GM18499 (cell line): ENCODE data around the gene CFAP410.

Experiments
- ATAC-seq: cut with Tn5 transposase; IDR thresholded peaks from one replicate; pipeline ENCODE4 v1.9.1; 2021; ENCODE audit warnings: moderate number of reproducible peaks; ENCODE audit not compliant: insufficient read depth, unreplicated experiment

Gene CFAP410

GRCh38 chr21:44301961-44302406 is 37.2 kb downstream of the CFAP410 start:
- ATAC-seq: no peak

GRCh38 chr21:44301141-44301540 is 38.0 kb downstream of the CFAP410 start:
- ATAC-seq: no peak

GRCh38 chr21:44300262-44300959 is 38.8 kb downstream of the CFAP410 start:
- ATAC-seq: no peak

GRCh38 chr21:44299458-44300261 is 39.5 kb downstream of the CFAP410 start, which contains the start of gene PFKL:
PFKL (plus strand) TSS chr21:44300053; CDS start chr21:44300106, 53 bp downstream.
- no peak for ATAC-seq

- ATAC-seq: no peak
Observed at GRCh38 chr21:44299085-44299457, 40.1 kb downstream of the CFAP410 start.

GRCh38 chr21:44298301-44298700 is 40.9 kb downstream of the CFAP410 start:
- no peak for ATAC-seq

GRCh38 chr21:44297525-44298290 is 41.5 kb downstream of the CFAP410 start:
- ATAC-seq: no peak

- no peak for ATAC-seq
Observed at GRCh38 chr21:44296916-44297315, 42.3 kb downstream of the CFAP410 start.

GRCh38 chr21:44296103-44296519 is 43.1 kb downstream of the CFAP410 start:
- ATAC-seq: no peak

- no peak for ATAC-seq
Observed at GRCh38 chr21:44295646-44296045, 43.5 kb downstream of the CFAP410 start.

GRCh38 chr21:44295163-44295573 is 44.0 kb downstream of the CFAP410 start:
- ATAC-seq: no peak

GRCh38 chr21:44294391-44295162 is 44.6 kb downstream of the CFAP410 start:
- no peak for ATAC-seq

GRCh38 chr21:44293551-44294231 is 45.5 kb downstream of the CFAP410 start:
- ATAC-seq: no peak

- ATAC-seq: no peak
Observed at GRCh38 chr21:44292812-44293195, 46.4 kb downstream of the CFAP410 start.

- no peak for ATAC-seq
Observed at GRCh38 chr21:44291936-44292811, 47.0 kb downstream of the CFAP410 start.

- no peak for ATAC-seq
Observed at GRCh38 chr21:44291078-44291935, 47.9 kb downstream of the CFAP410 start.

GRCh38 chr21:44290327-44291077 is 48.7 kb downstream of the CFAP410 start:
- no peak for ATAC-seq
